Activated CD4-positive, alpha-beta T cell treated with anti-CD3 and anti-CD28 coated beads, Interleukin-10, Interleukin-2, amounts not matched to agents 100 ng/mL and 50 ng/mL, durations not matched to agents 16 hours and 8 hours (primary cell): ENCODE data around the gene MYL5.
"Not testable (repeated sequence)": the region's sequence is repeated elsewhere in the genome, so short reads cannot be mapped to it uniquely, and the experiment has no call there.

ENCODE experiments used
- DNase-seq: peaks from one replicate; pipeline ENCODE4 v3.0.0-alpha.2; 2020

The MYL5 gene

GRCh38 chr4:657834-658667, 16.3 kb upstream of the MYL5 start:
- DNase-seq, result no peak

DNA sequence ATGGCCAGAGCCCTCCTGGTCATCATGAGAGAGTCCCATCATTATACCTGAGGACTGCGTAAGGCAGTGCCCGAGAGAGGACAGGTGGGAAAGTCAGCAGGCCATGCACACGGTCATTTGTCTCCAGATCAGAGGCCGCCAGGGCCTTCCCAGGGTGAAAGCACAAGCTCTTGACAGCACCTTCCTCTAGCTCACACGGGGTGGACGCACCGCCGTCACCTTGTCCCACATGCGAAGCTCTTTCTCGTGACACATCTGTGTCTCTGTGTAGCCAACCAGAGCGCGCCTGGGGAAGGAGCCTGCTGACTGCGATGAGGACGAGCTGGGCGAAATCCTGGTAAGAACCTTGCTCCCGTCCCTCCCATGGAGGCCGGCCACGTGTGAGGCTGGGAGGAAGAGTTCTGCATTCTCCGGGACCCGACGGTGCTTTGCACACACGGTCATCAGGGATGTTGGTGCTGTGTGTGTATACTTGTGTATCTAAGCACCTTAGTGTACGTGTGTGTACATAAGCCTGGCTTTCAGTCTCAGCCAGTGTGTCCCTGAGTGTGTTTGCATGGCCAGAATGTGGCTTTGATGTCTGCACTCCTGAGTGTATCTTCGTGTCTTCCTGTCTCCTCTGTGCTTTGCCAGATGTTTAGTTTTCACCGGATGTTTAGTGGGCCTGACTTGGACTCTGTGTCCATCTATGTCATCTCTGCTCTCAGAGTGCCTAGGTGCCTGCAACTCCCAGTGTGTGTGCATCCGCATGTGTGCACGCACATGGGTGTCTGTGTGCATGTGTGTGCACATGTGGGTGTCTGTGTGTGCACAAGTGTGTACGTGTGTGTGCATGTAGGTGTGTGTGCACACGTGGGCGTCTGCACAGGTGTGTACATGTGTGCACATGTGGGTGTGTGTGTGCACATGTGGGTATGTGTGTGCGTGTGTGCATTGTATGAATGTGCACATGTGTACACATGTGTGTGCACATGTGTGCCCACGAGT, 15.4 kb upstream of the MYL5 start:
- no peak for DNase-seq

- DNase-seq, result no peak
Measured at GRCh38 chr4:659851-660250, 14.5 kb upstream of the MYL5 start.

- DNase-seq, result no peak
Measured at GRCh38 chr4:660401-660800, 13.9 kb upstream of the MYL5 start.

DNA sequence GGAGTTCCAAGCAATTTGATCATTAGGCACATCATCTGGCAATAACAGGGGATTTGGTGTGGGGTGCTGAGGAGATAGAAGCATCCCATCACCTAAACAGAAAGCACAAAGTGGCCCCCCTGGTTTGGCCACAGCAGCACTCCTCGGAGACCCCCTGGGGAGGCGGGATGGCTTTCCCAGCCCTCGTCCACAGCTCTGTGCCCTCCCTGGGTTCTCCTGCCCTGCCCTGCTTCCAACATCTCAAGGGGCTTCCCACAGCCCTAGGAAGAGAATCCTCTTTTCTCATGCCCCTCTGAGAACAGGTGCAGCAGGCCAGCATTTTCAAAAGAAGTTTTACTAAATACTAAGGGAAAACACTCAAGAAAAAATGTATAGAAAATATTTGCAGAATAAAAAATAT, 13.1 kb upstream of the MYL5 start:
- no peak for DNase-seq

- DNase-seq, result no peak
Measured at GRCh38 chr4:661881-662761, 12.2 kb upstream of the MYL5 start.

- DNase-seq, result no peak
Measured at GRCh38 chr4:663046-663437, 11.3 kb upstream of the MYL5 start.

- peak; percentile 80 for DNase-seq
Measured at GRCh38 chr4:663438-664428, 10.6 kb upstream of the MYL5 start.

GRCh38 chr4:664713-665231, 9.6 kb upstream of the MYL5 start:
- DNase-seq, result no peak

DNA sequence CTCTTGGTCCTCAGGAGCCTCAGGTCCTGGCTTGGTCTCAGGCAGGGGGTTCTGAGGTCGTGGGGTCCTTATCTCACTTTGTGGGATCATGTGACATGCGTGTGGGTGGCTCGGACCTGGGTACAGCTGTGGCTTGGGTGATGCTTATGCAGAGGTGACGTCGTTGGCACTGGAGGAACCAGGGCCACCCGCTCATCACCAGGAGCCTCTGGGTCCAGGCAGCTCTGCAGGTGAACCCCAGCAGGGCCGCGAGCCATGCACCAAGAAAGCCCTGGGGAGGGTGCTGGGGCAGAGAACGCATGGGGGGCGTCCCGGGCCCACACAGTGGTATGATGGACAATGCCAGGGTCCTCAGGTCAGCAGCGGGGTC, 9.0 kb upstream of the MYL5 start:
- DNase-seq, result no peak

GRCh38 chr4:665751-666435, 8.4 kb upstream of the MYL5 start:
- DNase-seq, result no peak

DNA sequence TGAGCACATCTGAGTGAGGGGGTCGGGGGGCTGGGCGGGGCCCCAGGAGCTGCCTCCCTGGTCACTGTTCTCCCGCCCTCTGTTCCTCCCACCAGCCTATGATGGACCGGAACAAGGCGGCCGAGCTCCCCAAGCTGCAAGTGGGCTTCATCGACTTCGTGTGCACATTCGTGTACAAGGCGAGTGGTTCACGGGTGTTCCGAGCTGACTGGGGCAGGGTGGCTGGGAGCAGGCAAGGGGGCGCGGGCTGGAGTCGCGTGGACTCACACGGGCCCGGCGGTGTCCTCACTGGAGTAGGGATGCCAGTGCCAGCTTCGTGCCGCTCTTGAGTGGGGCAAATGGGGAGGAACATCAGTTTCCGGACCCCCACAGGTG, 7.9 kb upstream of the MYL5 start:
- no peak for DNase-seq

DNA sequence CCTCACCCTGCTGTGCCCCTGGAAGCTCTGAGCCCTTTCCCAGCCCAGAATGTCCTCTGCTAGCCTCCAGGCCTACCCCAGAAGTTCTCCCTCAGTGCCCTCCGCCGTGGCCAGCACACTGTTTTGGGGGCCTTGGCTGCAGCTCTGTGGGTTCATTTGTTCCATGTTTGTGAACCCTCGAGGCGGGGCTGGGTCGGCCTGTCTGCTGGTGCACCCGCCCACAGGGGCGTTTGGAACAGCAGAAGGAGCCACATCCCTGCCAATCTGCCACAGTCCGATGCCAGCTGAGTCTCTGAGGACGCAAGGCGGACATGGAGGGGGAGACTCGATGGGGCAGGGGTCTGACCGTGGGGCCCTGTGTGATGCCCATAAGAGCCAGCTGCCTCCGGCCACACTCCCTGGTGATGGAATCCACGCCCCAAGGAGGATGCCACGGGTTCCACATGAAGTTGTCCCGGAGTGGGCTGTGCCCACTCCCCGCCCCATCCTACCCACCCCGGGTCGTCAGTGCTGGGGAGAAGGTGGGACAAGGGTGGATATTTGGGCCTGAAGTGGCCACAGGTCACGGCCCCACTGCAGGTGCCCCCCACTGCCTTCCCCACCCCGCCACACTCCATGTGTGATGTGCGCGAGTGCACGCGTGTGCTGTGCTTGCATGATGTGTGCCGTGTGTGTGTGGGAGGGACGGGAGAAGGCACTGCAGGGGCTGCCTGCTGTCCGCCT, 7.4 kb upstream of the MYL5 start:
- no peak for DNase-seq

DNA sequence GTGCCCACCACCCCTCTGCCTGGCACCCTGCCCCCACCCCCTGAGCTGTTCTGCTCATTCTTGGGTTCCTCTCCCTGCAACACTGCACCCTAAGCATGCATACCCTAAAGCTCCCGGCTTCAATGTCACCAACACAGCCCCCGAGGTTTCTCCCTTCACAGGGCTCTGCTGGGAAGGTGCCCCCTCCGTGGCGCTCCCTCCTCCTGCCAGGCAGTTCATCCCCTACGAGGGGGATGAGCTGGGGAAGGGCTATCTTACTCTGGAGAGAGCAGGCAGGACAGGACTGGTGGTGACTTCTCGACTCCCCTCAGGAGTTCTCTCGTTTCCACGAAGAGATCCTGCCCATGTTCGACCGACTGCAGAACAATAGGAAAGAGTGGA, 6.8 kb upstream of the MYL5 start:
- DNase-seq, result no peak

DNA sequence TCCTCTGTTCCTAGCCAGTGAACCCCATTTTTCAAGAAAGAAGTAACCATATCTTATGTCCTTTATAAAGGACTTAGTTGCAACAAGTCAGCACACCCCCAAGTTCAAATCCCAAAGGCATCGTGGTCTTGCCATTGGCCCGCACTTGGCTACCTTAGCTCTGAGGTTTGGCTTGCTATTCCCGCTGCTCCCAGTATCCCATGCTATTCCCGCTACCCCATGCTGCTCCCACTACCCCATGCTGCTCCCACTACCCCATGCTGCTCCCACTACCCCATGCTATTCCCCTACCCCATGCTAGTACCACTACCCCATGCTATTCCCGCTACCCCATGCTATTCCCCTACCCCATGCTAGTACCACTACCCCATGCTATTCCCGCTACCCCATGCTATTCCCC, 6.1 kb upstream of the MYL5 start:
- DNase-seq, result not testable (repeated sequence)

DNA sequence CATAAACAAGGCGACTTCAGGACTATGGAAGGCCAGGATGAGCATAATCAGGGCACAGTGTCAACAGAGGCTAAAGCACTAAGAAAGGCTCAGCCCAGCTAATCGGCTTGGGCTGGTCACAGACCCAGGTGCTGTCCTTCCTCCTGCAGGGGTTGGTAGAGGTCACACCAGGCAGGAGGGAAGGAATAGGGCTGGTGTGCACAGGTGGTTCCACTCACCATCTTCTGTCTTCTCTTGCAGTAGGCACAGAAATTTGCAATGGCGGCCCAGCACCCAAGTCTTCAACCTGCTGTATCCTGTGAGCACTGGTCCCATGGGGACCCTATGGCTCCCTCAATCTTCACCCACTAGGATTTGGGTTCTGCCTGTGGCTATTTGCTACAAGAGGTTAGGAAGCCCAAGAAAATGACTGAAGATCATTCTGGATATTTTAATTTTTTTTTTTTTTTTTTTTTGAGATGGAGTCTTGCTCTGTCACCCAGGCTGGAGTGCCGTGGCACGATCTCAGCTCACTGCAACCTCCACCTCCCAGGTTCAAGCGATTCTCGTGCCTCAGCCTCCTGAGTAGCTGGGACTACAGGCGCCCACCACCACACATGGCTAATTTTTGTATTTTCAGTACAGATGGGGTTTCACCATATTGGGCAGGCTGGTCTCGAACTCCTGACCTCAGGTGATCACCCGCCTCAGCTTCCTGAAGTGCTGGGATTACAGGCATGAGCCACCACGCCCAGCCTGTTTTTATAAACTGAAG, 4.4 kb upstream of the MYL5 start:
- not testable (repeated sequence) for DNase-seq

DNA sequence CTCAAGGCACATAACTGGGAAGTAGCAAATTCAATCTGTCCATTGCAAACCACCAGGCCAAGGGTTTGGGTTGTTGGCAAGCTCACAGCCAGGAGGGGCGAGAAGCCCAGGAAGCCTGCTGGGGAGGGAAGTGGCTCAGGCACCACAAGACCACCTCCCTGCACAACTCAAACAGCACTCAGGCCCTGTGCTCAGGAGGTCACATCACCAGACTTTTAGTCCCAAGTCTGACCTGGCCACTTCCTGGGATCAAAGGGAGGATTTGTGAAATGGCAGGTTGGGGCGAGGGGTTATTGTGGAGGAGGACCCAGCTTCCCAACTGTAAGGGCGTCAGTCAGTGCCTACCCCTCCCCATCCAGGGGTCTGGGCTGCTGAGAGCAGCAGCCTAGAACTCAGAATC, 2.6 kb upstream of the MYL5 start:
- DNase-seq, result no peak

DNA sequence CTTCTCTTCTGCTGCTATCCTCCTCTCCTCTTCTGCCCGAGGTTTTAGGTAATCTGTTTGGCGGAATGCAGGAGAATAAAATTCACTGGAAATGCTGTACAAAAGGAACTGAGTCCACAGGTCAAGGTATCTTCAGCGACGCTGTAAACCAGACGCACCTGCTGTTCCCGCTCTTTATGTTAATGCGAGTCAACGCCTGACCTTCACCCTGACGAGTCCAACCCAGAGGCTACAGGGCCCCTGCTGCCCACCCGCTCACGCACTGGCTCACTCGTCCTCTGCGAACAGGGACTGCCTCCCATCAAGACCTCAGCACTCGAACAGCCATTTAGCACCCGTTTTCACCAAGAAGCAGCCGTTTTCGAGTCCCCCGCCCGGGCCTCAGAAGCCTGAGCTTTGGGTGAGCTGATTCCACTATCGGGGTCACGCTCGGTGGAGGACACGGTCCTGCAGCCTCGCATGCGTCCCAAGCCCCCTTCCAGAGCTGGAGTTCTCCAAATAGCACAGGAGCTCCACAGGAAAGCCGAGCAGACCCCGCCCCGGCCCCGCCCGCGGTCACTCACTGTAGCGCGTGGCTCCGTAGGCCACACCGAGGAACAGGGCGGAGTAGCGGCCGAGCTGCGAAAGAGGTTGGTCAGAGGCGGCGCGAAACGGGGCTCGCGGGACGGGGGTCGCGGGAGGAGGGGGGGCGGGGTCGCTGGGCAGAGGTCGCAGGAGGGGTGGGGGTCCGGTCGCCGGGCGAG, 822 bp upstream of the MYL5 start:
- no peak for DNase-seq
